HuH-7 (cell line): ENCODE results near the gene TMEM87B.

Experiments used
- DNase-seq: peaks from one replicate; pipeline ENCODE4 v3.0.0; 2011; ENCODE audit warnings: low spot score

Gene TMEM87B

DNA sequence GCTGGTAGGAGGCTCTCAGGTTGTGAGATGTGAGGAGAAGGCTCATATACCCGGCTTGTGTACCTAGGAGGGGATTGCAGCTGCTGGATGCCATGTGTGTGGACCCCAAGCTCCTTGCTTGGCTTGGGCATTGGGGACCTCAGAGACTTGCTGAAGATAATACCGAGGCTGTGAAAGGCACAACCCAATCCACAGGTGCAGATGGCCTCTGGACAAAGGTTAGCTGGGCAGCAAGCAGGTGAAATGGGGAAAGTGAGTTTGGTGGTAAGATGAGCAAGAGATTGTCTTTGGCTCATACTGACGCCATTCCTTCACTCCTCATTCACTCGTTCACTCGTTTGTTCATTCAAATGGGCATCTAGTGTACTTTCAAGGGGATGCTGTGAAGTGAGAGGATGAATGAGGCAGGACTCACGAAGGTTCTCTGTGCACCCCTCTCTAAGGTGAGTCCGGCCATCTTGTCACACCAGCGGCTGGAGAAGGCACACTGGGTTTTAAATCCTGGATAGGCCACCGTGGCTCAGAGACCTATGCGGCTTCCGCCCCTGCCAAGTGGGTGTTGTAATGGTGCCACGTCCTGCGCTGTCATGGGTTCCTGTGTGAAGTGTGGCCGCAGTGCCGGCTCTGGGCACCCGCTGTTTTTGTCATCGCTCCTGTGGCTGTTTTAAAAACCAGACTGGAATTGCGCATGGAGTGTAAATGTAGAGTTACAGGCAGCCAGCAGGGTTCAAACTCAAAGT, 96.8 kb downstream of the TMEM87B start:
- DNase-seq: no peak

DNA sequence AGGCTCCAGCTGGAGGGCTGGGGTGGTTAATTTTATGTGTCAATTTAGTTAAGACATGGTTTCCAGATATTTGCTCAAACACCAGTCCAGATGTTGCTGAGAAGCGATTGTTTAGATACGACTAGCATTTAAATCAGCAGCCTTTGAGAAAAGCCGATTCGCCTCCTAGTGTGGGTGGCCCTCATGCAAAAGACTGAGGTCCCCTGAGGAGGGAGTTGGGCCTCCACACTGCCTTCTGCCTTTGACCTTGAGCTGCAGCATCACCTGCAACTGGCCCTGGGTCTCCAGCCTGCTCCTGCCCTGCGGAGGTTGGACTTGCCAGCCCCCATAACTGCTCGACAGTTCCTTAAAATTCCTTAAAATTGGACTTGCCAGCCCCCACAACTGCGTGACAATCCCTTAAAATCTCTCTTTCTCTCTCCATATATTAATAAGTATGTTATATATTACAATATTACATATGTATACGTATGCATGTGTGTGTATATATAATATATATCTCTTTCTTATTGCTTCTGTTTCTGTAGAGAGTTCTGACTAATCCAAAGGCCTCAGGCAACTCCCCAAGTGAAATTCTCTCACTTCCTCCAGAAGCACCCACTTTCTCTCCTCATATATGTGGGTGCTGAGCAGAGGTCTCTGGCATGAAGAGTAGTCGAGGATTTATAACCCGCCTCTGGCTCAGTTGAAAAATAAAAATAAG, 97.6 kb downstream of the TMEM87B start:
- no peak for DNase-seq

DNA sequence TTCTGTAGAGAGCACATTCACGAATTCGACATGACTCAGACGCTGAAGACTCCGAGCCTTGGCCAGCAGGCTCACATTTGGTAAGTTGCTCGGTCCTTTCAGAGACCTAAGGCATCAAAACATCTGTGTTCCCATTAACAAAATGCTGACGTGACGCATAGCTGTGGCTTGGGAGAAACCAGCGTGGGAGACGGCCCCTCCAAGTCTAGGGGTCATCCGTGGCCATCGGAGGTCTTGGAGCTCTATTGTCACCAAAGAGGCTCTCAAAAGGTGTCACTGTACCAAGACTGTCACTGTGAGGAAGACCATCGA, 98.1 kb downstream of the TMEM87B start:
- DNase-seq: no peak

DNA sequence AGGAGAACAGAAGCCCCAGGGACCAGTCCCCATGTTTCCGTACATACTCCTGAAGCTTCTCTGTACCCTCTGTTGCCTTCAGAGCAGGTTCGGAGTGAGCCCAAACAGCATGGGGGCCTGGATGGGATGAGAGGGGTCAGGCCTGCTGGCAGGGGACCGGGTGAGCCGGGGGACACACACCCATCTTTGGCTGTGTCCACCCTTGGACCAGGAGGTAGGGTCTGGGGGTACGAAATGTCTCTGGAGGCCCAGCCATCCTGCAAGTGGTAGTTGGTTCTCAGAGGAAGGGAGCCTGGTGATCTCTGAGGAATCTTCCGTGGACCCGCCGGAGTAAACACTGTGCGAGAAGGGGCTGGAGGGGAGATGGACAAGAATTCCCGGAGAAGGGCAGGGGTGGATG, 98.4 kb downstream of the TMEM87B start:
- DNase-seq: no peak

DNA sequence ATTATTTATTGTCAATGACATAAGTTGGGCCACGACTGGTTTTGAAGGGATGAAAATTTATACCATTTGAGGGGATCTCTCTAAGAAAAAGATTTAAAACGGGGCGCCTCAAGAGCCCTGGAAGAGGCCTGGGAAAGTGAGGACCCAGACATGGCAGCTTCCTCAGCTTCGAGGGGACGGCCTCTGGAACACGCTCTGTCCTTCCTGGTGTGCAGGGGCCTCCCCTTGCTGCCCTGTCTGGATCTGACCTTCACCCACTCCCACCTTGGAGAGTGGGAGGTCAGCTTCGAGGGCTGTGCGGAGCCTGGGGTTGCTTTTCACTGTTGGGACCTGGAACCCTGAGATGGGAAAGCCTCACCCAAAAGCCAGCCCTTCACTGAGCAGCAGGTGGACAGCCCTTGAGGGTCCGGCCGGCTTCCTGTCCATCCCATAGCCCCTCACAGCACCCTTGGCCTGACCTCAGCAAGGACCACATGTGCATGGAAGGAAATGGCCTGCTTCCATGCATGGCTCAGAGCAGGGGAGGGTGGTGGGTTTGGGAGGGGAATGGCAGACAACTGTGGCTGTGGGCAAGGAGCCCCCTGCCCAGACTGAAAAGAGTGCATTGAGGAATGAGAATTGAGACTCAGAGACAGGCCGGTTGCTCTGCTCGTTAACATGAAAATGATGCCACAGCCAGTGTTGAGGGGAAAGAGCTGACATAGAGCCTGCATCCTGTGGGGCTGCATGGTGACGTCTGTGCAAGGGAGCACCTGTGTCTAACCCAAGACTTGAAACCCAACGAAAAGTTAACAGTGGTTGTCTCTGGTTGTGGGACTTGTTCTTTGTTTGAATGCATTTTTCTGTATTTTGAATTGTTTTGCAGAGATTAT, 99.4 kb downstream of the TMEM87B start:
- DNase-seq: no peak

DNA sequence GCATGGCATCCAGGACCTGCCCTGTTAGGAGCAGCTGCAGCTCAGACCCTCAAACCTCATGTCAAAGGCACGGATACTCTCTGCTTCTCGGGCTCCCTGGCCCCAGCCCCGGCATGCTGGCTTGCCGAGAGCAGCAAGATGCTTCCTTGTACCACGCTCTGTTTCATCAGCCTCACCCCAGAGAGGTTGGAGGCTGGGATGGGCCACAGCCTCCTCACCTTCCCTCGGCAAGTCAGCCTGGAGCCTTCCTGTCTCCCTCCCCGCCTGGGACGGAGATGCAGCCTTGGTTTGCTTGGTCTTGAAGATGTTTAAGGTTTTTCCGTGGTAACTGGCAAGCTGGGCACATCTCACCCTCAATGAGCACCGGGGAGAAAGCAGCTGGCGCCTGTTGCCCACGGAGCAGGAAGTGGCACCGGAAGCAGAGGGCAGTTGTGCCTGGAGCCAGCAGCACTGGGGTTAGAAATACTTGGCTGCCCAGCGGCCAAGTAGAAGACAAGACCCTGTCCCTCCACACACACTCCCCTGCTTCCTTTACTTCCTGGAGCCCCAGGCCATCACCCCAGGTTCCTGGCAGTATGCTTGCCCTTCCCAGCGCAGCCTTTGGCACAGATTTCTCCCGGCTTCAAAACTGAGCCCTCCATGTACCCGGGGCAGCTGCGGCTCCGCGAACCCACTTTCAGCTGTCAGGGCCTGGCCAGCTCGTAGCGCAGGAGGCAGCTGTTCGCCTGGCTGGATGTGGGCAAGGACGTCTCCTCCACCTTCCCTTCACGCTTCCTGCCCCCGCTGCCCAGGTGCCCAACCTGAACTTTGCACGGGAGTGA, 100.5 kb downstream of the TMEM87B start:
- no peak for DNase-seq

DNA sequence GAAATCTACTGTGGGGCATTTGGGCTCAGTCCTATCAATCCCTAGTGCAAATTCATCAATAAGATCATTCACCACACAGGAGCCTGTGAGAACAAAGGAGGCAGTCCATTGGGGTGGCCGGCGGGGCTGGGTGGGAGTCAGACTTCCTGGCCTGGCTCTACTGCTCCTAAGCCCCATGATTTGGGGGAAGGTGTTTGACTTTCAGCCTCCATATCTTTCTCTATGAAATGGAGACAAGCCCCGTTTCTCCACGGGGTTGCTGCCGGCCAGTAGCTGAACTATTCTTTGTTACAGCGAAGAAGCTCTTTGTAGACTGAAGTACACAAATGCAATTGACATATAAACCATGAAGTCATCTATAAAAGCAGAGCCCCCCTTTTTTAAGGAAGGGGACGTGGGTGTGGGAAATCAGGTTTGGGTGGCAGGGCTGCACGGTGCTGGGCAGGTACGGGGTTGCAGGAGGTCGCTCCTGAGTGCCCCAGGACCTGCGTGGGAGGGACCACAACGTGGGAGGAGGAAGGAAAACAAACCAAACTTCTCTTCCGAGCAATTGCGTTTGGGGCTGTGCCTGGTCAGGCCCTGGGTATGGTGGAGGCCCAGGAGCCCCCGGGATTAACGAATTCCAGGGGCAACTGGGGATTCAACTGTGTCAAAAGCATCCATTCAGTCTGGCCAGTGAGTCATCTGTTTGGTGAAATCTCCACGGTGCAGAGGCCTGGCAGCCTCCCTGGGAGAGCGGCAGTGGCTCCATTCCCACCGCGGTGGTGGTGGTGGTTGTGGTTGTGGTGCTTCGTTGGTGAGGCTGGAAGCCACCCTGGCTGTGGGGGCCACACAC, 101.3 kb downstream of the TMEM87B start:
- no peak for DNase-seq

DNA sequence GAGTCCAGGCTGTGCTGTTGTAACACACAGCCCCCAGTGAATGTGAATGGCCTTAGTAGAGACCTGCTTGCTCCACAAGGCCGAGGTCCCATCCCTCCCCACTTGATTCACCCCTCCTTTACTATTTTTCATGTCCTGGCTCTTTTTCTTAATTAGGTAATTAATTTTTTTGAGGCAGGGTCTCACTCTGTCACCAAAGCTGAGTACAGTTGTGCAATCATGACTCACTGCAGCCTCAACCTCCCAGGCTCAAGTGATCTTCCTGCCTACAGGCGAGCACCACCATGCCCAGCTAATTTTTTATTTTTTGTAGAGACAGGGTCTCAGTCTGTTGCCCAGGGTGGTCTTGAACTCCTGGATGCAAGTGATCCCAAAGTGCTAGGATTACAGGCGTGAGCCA, 102.4 kb downstream of the TMEM87B start:
- DNase-seq: no peak

DNA sequence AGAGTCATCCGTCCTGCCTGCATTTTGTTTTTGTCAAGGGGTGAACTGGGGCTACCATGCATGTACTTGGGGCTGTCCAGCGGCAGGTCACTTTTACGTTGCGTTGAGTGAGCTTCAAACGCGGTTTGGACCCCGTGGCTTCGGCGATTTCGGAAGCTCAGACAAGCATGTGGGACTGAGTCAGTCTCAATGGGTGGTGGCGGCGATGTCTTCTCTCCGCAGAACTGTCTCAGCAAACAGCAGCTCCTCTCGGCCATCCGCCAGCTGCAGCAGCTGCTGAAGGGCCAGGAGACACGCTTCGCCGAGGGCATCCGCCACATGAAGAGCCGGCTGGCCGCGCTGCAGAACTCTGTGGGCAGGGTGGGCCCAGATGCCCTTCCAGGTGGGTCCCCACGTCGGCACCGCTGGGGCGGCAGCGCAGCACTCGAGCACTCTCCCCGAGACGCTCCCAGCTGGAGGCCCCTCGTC, 104.4 kb downstream of the TMEM87B start:
- no peak for DNase-seq

DNA sequence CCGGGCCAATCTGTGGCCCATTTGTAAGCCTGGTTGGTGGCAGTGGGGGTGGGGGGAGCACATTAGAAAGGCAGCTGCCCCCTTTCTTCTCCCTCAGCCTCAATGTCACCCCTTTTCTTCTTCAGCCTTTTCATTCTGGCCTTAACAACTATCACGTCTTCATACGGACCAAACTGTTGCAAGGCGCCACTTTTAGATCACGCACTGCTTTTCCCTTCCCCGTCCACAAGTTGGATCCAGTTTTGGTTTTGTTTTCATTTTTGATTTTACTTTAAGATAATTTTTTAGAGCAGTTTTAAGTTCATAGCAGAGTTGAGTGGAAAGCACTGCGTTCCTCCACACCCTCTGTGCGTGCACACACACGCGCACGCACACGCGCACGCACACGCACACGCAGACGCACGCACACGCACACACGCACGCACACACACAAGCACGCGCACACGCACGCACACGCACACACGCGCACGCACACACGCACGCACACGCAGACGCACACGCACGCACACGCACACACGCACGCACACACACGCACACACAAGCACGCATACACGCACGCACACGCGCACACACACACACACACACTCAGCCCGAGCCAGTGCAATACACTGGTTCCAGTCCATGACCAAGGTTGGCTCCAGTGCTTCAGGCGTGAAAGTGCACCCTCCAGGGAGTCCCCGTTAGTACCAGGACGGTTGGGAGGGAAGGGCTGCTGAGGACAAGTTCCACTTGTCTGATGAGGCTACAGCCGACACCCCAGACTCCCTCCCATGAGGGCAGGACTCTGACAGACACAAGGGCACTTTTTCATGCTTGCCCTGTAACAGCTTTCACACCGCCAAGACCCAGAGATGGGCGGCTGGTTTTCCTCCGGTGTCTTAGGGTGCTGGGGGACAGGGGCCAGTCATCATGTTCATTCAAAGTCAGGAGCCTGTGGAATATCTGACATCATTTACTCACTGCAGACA, 105.5 kb downstream of the TMEM87B start:
- DNase-seq: no peak

DNA sequence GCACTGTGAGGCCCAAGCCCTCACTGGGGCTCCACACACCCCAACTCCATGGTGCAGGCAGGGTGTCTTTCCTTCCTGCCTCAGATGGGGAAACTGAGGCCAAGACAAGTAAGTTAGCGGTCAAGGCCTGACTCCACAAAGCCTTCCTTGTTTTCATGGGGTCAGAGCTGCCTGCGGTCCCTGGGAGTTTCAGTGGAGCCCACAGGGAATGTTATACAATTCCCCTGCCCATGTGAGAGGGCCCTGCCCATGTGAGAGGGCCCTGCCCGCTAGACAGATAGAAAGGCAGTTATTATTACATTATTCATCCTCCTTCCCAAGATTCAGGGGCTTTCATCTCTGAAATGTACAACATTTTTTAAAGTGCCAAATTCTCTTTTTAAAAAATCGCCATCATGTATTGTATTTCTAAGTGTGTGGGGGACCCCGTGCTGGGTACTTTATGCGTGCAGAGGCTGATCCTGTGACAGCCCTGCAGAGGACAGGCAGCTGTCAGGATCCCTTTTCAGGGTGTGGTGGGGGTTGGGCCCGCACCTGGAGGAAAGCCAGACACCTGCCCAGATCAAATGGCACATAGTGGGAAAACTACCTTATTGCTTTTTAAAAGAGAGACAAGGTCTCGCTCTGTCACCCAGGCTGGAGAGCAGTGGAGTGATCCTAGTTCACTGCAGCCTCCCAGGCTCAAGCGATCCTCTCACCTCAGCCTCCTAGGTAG, 106.5 kb downstream of the TMEM87B start:
- no peak for DNase-seq

DNA sequence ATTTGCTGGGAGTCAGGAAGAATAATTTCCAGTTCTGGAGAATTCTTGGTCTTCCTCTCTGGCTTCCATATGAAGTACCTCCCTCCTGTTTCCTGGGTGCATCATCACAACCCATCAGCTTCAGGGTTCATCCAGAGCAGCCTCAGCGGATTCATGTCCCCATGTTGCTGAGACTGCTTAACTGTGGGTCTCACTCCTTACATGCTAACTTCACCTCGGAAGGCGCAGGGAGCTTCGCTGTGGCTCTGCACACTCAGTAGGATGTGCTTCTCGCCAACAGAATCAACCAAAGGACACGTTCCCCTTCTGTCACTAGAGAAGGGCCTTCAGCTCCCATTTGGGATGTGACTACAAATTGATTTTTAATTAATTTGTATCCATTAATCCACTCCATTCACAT, 107.3 kb downstream of the TMEM87B start:
- no peak for DNase-seq

DNA sequence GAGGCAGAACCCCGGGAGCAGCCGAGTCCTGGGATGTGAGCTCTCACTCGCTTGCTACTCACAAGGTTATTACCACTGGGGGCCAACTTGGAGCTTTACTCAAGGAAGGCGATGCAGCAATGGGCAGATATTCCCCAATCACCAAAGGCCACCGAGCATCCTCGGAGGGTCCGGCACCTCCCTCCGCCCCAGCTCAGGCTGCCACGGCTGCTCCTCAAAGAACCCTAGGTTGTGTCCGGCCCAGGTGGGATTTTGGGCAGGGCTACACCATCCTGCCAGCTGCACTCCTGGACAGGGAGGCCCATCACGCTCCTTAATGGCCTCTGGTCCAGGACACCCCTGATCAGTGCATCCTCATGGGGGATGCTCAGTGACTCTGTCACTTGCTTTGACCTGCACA, 107.9 kb downstream of the TMEM87B start:
- DNase-seq: no peak

DNA sequence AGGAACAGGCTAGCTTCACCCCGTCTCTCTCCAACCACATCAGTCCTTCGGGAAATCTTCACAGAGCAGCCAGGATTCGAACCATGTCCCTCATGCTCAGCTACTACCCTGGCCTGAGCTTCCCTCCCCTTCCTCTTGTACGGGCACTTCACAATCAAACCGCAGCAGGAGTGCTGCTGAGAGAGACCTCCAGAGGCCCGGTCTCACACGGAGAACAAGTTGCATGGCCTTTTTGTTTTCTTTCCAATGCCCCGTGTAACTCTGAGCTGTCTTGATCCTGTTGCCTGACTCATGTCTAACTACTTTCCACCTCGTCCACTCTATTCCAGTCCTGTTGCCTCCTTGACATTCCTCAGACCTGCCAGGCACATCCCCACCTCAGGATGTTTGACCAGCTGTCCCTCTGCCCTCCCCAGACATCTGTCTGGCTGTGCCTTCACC, 108.5 kb downstream of the TMEM87B start:
- DNase-seq: no peak

DNA sequence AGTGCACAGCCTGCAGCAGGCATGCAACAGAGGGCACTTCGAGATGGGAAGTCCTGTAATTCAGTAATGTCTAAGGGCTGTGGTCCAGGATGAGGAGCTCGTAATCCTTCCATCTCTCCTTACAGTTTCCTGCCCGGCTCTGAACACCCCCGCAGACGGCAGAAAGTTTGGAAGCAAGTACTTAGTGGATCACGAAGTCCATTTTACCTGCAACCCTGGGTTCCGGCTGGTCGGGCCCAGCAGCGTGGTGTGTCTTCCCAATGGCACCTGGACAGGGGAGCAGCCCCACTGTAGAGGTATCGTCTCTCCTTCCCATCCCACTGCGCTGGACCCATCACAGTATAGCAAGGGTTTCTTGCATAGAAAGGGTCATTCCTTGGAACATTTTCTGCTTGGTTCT, 109.8 kb downstream of the TMEM87B start:
- no peak for DNase-seq

DNA sequence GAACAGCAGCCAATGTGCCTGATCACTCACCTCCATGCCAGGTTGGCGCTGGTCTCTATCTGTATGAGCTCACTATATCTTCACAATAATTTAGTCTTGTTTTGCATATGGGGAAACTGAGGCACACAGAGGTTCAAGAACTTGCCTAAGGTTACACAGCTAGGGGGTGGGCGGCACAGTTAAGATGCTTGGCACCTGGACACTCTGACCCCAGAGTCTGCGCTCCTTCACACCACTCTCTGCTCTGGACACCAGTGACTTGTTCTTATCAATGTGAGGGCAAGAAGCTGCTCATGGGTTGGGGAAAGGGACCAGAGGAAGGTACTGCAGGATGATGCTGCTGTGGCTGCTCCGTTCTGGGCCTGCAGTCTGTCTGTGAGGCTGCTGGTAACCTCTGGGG, 110.2 kb downstream of the TMEM87B start:
- DNase-seq: no peak

DNA sequence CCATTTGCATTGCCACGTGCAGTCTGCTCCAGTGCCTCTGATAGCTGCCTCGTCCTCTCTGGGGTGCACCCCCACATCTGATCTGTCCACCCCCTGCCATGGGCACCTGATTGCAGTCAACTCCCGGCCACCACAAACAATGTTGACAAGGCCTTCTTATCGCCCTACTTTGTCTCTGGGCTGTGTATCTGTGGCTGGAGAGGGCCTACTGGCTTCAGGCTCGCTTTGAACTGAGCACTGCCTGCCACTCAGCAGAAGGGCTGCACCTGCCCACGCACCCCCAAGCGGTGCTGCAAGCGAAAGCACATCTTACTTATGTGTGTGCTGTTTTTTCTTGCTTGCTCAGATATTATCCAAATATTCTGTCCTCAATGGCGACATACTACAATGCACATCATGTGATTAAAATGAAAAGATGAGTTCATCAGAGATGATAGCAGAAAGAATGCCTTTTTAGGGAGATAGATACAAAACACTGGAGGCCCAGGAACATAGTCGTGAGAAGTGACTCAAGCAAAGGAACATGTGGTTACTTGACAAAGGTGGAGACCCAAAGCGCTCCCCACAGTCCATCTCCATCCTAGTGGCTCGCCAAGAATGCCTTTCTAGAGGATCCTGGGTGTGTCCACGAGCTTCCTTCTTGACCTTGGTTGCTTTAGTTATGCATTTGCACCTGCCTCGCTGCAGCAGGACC, 111.9 kb downstream of the TMEM87B start:
- DNase-seq: no peak

DNA sequence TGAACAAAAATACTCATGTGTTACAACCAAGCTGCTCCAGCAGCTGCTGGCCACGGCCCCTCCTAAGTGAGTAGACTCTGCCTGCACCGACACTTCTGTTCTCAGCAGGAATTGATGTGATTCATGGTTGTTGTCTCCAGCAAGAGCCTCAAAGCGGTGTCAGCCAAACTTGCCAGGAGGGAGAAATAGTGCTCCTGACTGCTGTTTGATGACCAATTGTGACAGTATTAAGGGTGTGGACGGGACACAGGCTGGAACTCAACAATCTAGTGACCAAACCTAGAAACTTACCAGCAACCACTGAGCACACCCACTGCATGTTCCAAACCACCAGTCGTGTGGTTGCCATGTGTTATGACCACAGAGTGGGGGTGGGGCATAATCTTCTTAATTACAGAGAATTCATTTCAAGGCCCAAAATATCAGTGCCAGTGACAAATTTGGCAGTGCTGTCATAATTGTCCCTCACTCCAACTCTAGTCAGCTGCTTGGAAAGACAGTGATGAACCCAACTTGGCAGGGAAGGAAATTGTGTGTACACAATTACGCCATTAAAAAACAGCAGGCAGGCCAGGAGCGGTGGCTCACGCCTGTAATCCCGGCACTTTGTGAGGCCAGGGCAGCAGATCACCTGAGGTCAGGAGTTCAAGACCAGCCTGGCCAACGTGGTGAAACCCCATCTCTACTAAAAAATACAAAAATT, 113.5 kb downstream of the TMEM87B start:
- DNase-seq: no peak
